Omental fat pad (tissue), 4 donors: Measurements from ENCODE around the gene INCENP. TPM values are rescaled to one million over a fixed set of nuclear protein-coding genes. Genes with fewer than 3 reads are reported as not detected.

ENCODE experiments used
- ATAC-seq: fragments of 150-250 bp; one replicate; pipeline ENCODE4 v1.9.1; 2016; ENCODE audit warnings: mild to moderate bottlenecking, moderate library complexity; ENCODE audit not compliant: low FRiP score
- DNase-seq: peaks from one replicate; pipeline ENCODE4 v3.0.0-alpha.2; 2019; ENCODE audit warnings: low spot score
- total RNA-seq, 4 donors: library from RNA; depleted of rRNA; stranded (reverse); fragments of >200 nt; gene quantifications; one replicate each; pipeline ENCODE4 v1.1.0, GENCODE V29; 2016
- TF ChIP-seq, protein P1 (sequence below), 3 donors: fragments of 450-650 bp; IDR thresholded peaks; one replicate each; pipeline ENCODE4 v1.5.1; 2016 to 2017; ENCODE audit warnings: antibody characterized with exemption in 3 of 3, mild to moderate bottlenecking in 3 of 3, moderate library complexity in 2 of 3

The INCENP gene
- total RNA-seq, 4 donors from 2014 or later, result 8.0 to 19.1 (median 12.9) TPM

DNA sequence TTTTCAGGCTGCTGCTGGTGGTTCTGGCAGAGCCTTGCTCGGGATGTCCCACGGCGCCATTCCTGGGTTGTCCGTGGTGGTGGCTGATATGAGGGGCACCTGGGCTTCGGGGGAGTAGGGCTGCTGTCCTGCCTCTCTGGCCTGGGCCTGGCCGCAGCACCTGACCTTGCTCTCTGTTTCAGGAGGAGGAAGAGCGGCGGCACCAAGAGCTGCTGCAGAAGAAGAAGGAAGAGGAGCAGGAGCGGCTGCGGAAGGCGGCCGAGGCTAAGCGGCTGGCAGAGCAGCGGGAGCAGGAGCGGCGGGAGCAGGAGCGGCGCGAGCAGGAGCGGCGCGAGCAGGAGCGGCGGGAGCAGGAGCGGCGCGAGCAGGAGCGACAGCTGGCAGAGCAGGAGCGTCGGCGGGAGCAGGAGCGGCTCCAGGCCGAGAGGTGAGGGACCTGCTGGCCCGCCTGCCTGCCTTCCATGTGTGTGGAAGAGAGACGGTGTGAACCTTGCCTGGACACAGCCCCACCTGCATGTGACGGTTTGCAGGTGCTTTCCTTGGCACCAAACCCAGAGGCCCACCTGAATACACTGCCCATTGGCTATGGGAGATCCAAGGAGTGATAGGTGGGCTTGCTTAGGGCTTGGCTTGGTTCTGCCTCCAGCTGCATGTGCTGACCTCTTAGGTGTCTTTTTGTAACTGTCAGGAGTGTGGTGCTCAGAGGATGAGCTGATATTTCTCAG is 22.8 kb downstream of the INCENP start:
- ATAC-seq, result no peak
- TF ChIP-seq, protein P1, sequence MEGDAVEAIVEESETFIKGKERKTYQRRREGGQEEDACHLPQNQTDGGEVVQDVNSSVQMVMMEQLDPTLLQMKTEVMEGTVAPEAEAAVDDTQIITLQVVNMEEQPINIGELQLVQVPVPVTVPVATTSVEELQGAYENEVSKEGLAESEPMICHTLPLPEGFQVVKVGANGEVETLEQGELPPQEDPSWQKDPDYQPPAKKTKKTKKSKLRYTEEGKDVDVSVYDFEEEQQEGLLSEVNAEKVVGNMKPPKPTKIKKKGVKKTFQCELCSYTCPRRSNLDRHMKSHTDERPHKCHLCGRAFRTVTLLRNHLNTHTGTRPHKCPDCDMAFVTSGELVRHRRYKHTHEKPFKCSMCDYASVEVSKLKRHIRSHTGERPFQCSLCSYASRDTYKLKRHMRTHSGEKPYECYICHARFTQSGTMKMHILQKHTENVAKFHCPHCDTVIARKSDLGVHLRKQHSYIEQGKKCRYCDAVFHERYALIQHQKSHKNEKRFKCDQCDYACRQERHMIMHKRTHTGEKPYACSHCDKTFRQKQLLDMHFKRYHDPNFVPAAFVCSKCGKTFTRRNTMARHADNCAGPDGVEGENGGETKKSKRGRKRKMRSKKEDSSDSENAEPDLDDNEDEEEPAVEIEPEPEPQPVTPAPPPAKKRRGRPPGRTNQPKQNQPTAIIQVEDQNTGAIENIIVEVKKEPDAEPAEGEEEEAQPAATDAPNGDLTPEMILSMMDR (IDR thresholded peaks at IDR 0.05), result no peak
- DNase-seq, result no peak

GRCh38 chr11:62147545-62147944 is 23.7 kb downstream of the INCENP start:
- TF ChIP-seq, protein P1 (IDR thresholded peaks at IDR 0.05), result no peak
- DNase-seq, result no peak
- ATAC-seq, result no peak

GRCh38 chr11:62148271-62148980 is 24.6 kb downstream of the INCENP start:
- TF ChIP-seq, protein P1 (IDR thresholded peaks at IDR 0.05), result no peak
- DNase-seq (no peak), ATAC-seq (no peak)

DNA sequence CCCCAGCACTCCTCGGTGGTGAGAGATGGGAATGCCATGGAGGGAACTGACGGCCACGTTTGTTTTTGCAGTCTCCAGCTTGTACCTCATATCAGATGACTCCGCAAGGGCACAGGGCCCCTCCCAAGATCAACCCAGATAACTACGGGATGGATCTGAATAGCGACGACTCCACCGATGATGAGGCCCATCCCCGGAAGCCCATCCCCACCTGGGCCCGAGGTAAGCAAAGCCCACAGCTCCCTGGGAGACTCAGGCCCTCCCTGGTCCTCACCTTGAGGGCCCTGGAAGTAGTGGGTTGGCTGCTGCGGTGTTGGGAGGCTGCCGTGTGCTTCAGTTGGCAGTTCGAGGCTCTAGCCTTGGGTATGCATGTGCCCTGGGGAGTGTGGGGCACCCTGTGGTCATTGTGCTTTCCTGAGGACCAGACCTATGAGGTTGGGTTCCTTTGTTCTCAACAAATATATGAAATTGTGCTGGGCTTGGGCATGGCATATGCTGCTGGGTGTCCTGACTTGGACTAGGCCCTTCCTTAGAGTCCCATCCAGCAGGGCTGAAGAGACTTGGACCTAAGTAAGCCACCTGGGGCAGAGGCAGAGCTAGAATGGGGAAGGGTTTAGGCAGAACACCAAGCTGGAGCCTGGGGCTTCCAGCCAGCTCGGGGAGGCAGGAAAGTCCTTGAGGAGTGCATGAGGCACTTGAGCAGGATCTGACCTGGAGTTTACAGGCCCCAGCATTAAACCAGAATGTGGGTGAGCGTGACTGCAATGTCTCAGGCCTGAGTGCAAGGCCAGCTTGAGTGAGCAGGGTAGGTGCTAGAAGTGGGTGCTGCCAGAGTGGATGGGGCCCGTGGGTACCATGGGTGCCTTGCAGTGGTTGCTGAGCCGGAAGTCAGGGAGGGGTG is 26.4 kb downstream of the INCENP start:
- TF ChIP-seq, protein P1 (IDR thresholded peaks at IDR 0.05), result no peak
- no peak for DNase-seq
- no peak for ATAC-seq

GRCh38 chr11:62150887-62151736 is 27.3 kb downstream of the INCENP start:
- no peak for ATAC-seq
- TF ChIP-seq, protein P1 (IDR thresholded peaks at IDR 0.05), result no peak
- DNase-seq, result no peak

DNA sequence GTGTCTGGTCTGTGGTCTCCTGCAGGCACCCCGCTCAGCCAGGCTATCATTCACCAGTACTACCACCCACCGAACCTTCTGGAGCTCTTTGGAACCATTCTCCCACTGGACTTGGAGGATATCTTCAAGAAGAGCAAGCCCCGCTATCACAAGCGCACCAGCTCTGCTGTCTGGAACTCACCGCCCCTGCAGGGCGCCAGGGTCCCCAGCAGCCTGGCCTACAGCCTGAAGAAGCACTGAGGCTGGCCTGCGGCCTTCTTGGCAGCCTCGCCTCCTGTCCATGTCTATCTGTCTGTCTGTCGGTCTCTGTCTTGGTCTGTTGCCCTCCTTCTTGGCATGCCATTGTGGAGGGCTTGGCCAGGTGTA is 27.9 kb downstream of the INCENP start:
- DNase-seq, result no peak
- TF ChIP-seq, protein P1 (IDR thresholded peaks at IDR 0.05), result no peak

More for the DNA sequence above, 27.9 kb downstream of the INCENP start:
- no peak for ATAC-seq
